Activated CD8-positive, alpha-beta memory T cell treated with anti-CD3 and anti-CD28 coated beads for 36 hours (primary cell): ENCODE data around the gene DMRT1. TPM values are rescaled to one million over a fixed set of nuclear protein-coding genes. Genes with fewer than 3 reads are reported as not detected.
"Not testable (repeated sequence)": the region's sequence is repeated elsewhere in the genome, so short reads cannot be mapped to it uniquely, and the experiment has no call there.

ENCODE experiments used
- CTCF ChIA-PET: fragments of 350-600 bp; sonication (Branson Sonifier 250); formaldehyde crosslinking; loops from one replicate; lab custom pipeline; 2021; ENCODE audit warnings: antibody characterized with exemption; lab: Charles Lee
- POLR2A ChIA-PET: fragments of 350-600 bp; sonication (Branson Sonifier 250); formaldehyde crosslinking; loops from one replicate; lab custom pipeline; 2021; ENCODE audit warnings: antibody characterized with exemption; lab: Charles Lee
- total RNA-seq, 2 experiments: library from RNA; stranded (reverse); gene quantifications; one replicate each; pipeline ENCODE4 v1.2.3, GENCODE V29; 2021

Gene DMRT1
- total RNA-seq, 2 experiments from 2014 or later = not detected

GRCh38 chr9:977838-978830 lies 136.6 kb downstream of the DMRT1 start:
- CTCF ChIA-PET = no interaction called here

GRCh38 chr9:979983-980382 lies 138.5 kb downstream of the DMRT1 start:
- ChIA-PET POLR2A (no interaction called here), CTCF (interaction anchor here (1.0 kb wide), 1 partner anchor 19 kb away, joined by 3 read pairs; no protein-coding TSS in a partner anchor)

More at GRCh38 chr9:977838-978830, 136.6 kb downstream of the DMRT1 start:
- POLR2A ChIA-PET = no interaction called here

- POLR2A ChIA-PET = no interaction called here
- CTCF ChIA-PET = interaction anchor here (1.0 kb wide), 1 partner anchor 20 kb away, joined by 3 read pairs; no protein-coding TSS in a partner anchor
These were observed 139.1 kb downstream of the DMRT1 start for GRCh38 chr9:980640-981039.

- ChIA-PET POLR2A (no interaction called here), CTCF (no interaction called here)
These were observed 140.0 kb downstream of the DMRT1 start for GRCh38 chr9:981491-981898.

GRCh38 chr9:982394-983230 lies 141.1 kb downstream of the DMRT1 start:
- POLR2A ChIA-PET = no interaction called here
- CTCF ChIA-PET = no interaction called here

GRCh38 chr9:994005-994404 lies 152.5 kb downstream of the DMRT1 start:
- CTCF ChIA-PET = interaction anchor here (0.7 to 1.7 kb wide), 2 partner anchors 36 to 100 kb away, joined by 3 to 5 read pairs; no protein-coding TSS in a partner anchor
- POLR2A ChIA-PET = no interaction called here

- CTCF ChIA-PET = interaction anchor here (1.7 kb wide), 1 partner anchor 102 kb away, joined by 3 read pairs; no protein-coding TSS in a partner anchor
These were observed 153.7 kb downstream of the DMRT1 start for GRCh38 chr9:995192-995591.

GRCh38 chr9:995781-996180 lies 154.3 kb downstream of the DMRT1 start:
- POLR2A ChIA-PET = no interaction called here
- CTCF ChIA-PET = interaction anchor here (1.7 kb wide), 1 partner anchor 102 kb away, joined by 3 read pairs; no protein-coding TSS in a partner anchor

More at GRCh38 chr9:995192-995591, 153.7 kb downstream of the DMRT1 start:
- POLR2A ChIA-PET = interaction anchor here (0.6 kb wide), 1 partner anchor 331 kb away, joined by 3 read pairs; no protein-coding TSS in a partner anchor

- CTCF ChIA-PET = interaction anchor here (1.6 kb wide), 1 partner anchor 11 kb away, joined by 7 read pairs; no protein-coding TSS in a partner anchor
- POLR2A ChIA-PET = not testable (repeated sequence)
These were observed 157.0 kb downstream of the DMRT1 start for GRCh38 chr9:998299-999110.

- ChIA-PET POLR2A (no interaction called here), CTCF (interaction anchor here (0.7 to 1.3 kb wide), 2 partner anchors 17 to 108 kb away, joined by 3 to 4 read pairs; no protein-coding TSS in a partner anchor)
These were observed 160.3 kb downstream of the DMRT1 start for GRCh38 chr9:1001838-1002237.

GRCh38 chr9:1002678-1003077 lies 161.2 kb downstream of the DMRT1 start:
- ChIA-PET CTCF (interaction anchor here (0.6 to 1.3 kb wide), 3 partner anchors 18 to 109 kb away, joined by 3 to 5 read pairs (median 4); no protein-coding TSS in a partner anchor), POLR2A (no interaction called here)

- POLR2A ChIA-PET = no interaction called here
- CTCF ChIA-PET = interaction anchor here (1.5 kb wide), 1 partner anchor 112 kb away, joined by 3 read pairs; no protein-coding TSS in a partner anchor
These were observed 163.7 kb downstream of the DMRT1 start for GRCh38 chr9:1005043-1005667.

GRCh38 chr9:1007312-1007711 lies 165.8 kb downstream of the DMRT1 start:
- CTCF ChIA-PET = no interaction called here
- POLR2A ChIA-PET = no interaction called here

- POLR2A ChIA-PET = no interaction called here
- CTCF ChIA-PET = interaction anchor here (0.8 to 2.4 kb wide), 2 partner anchors 11 to 114 kb away, joined by 3 to 7 read pairs; no protein-coding TSS in a partner anchor
These were observed 166.7 kb downstream of the DMRT1 start for GRCh38 chr9:1008216-1008615.

GRCh38 chr9:1009101-1009707 lies 167.7 kb downstream of the DMRT1 start:
- POLR2A ChIA-PET = no interaction called here
- CTCF ChIA-PET = interaction anchor here (0.6 to 2.4 kb wide), 6 partner anchors 9 to 680 kb away, joined by 3 to 7 read pairs (median 3); no protein-coding TSS in a partner anchor

- ChIA-PET POLR2A (no interaction called here), CTCF (no interaction called here)
These were observed 171.5 kb downstream of the DMRT1 start for GRCh38 chr9:1013021-1013420.

- CTCF ChIA-PET = no interaction called here
- POLR2A ChIA-PET = no interaction called here
These were observed 172.7 kb downstream of the DMRT1 start for GRCh38 chr9:1014225-1014624.
